B cell (primary cell): ENCODE results near the gene BAAT. TPM values are rescaled to one million over a fixed set of nuclear protein-coding genes. Genes with fewer than 3 reads are reported as not detected.

Source experiments
- ATAC-seq: fragments of 200-7000 bp; cut with Tn5 transposase; one replicate; pipeline ENCODE4 v1.10.0; 2021; ENCODE audit warnings: low read depth, mild to moderate bottlenecking, moderate number of reproducible peaks, moderate library complexity
- CTCF ChIA-PET: fragments of 350-600 bp; sonication (Branson Sonifier 250); formaldehyde crosslinking; loops from one replicate; lab custom pipeline; 2021; ENCODE audit warnings: antibody characterized with exemption, inconsistent platforms; lab: Charles Lee
- POLR2A ChIA-PET: fragments of 350-600 bp; sonication (Branson Sonifier 250); formaldehyde crosslinking; loops from one replicate; lab custom pipeline; 2021; ENCODE audit warnings: antibody characterized with exemption; lab: Charles Lee
- DNase-seq: peaks from one replicate; pipeline ENCODE4 v3.0.0; 2013
- H2AFZ ChIP-seq: 2 replicates; pipeline ENCODE4 v1.6.1; 2012; ENCODE audit warnings: mild to moderate bottlenecking, low read depth, low read length; ENCODE audit not compliant: insufficient read depth, poor library complexity, severe bottlenecking
- H3K27ac ChIP-seq, 2 donors: 1 replicate in 1 of 2; 2 replicates in 1 of 2; pipeline ENCODE4 v1.5.1; 2012 to 2013; ENCODE audit warnings: low read length in 2 of 2, mild to moderate bottlenecking in 2 of 2, moderate library complexity in 1 of 2
- H3K27me3 ChIP-seq, 4 experiments: fragments of 200-600 bp in 1 of 4; sonication (generic) in 1 of 4; replicated peaks in 1 of 4; 1 replicate in 2 of 4; 2 replicates in 2 of 4; pipeline versions ENCODE4 v1.6.1 to v1.7.0; 2013 to 2016; ENCODE audit warnings: low read length in 3 of 4, mild to moderate bottlenecking in 2 of 4, mixed read lengths in 1 of 4, moderate library complexity in 1 of 4; ENCODE audit not compliant: insufficient read depth in 4 of 4, control insufficient read depth in 3 of 4; ENCODE audit errors: control extremely low read depth in 1 of 4
- H3K36me3 ChIP-seq, 2 experiments: replicated peaks in 1 of 2; 1 replicate in 1 of 2; 2 replicates in 1 of 2; pipeline versions ENCODE4 v1.6.1 to v1.7.1; 2013; ENCODE audit warnings: low read length in 1 of 2; ENCODE audit not compliant: insufficient read depth in 2 of 2, control insufficient read depth in 1 of 2; ENCODE audit errors: control extremely low read depth in 1 of 2, extremely low read depth in 1 of 2
- H3K4me1 ChIP-seq, 2 donors: fragments of 200-600 bp in 1 of 2; sonication (generic) in 1 of 2; 1 replicate in 1 of 2; 2 replicates in 1 of 2; pipeline versions ENCODE4 v1.5.1 to v1.6.1; 2013 to 2017; ENCODE audit warnings: low read length in 2 of 2; ENCODE audit not compliant: control insufficient read depth in 2 of 2, insufficient read depth in 2 of 2
- H3K4me2 ChIP-seq: replicated peaks from 2 replicates; pipeline ENCODE3; 2012; ENCODE audit warnings: mild to moderate bottlenecking, low read depth, low read length; ENCODE audit not compliant: poor library complexity, severe bottlenecking
- H3K4me3 ChIP-seq, 5 experiments: fragments of 200-600 bp in 1 of 5; sonication (generic) in 1 of 5; 1 replicate in 3 of 5; 2 replicates in 2 of 5; pipeline versions ENCODE4 v1.5.1 to v1.7.0; 2011 to 2016; ENCODE audit warnings: low read length in 4 of 5, mild to moderate bottlenecking in 4 of 5, low read depth in 2 of 5, control low read depth in 1 of 5, moderate library complexity in 1 of 5; ENCODE audit not compliant: insufficient read depth in 1 of 5; ENCODE audit errors: control extremely low read depth in 1 of 5, extremely low read depth in 1 of 5
- H3K79me2 ChIP-seq: fragments of 200-600 bp; sonication (generic); one replicate; pipeline ENCODE4 v1.6.0; 2016; ENCODE audit warnings: low read length; ENCODE audit not compliant: control insufficient read depth, insufficient read depth
- H3K9ac ChIP-seq: fragments of 200-600 bp; sonication (generic); 2 replicates; pipeline ENCODE4 v1.6.1; 2017; ENCODE audit warnings: mild to moderate bottlenecking, low read length, moderate library complexity
- H3K9me3 ChIP-seq, 3 donors: one replicate each; pipeline versions ENCODE4 v1.6.1 to v1.7.1; 2013; ENCODE audit warnings: low read length in 2 of 3; ENCODE audit not compliant: control insufficient read depth in 2 of 3, insufficient read depth in 1 of 3; ENCODE audit errors: control extremely low read depth in 1 of 3
- H4K20me1 ChIP-seq: 2 replicates; pipeline ENCODE4 v1.6.0; 2012; ENCODE audit warnings: mild to moderate bottlenecking, low read length; ENCODE audit not compliant: insufficient read depth, control insufficient read depth, poor library complexity, severe bottlenecking
- H3K27ac Mint-ChIP-seq: one replicate; pipeline ENCODE4 v1.8.0; 2021; ENCODE audit warnings: mixed read lengths
- H3K27me3 Mint-ChIP-seq: one replicate; pipeline ENCODE4 v1.8.0; 2021; ENCODE audit warnings: mixed read lengths
- H3K4me1 Mint-ChIP-seq: one replicate; pipeline ENCODE4 v1.8.0; 2021; ENCODE audit warnings: mixed read lengths
- H3K4me3 Mint-ChIP-seq: one replicate; pipeline ENCODE4 v1.8.0; 2021; ENCODE audit warnings: mixed read lengths
- H3K9me3 Mint-ChIP-seq: one replicate; pipeline ENCODE4 v1.8.0; 2022; ENCODE audit warnings: mixed read lengths; ENCODE audit not compliant: insufficient read depth
- CTCF ChIP-seq: fragments of 200-600 bp; IDR thresholded peaks from one replicate; pipeline ENCODE4 v1.8.0; 2022; ENCODE audit warnings: antibody characterized with exemption, mild to moderate bottlenecking
- EZH2 ChIP-seq: IDR thresholded peaks from 2 replicates; pipeline ENCODE4 v1.6.1; 2012; ENCODE audit warnings: borderline replicate concordance, low read depth, mild to moderate bottlenecking, moderate library complexity, low read length; ENCODE audit not compliant: insufficient read depth, poor library complexity, severe bottlenecking
- WGBS: methylation state at CpG from one replicate; pipeline ENCODE4 v1.1.5; 2013; ENCODE audit warnings: missing lambda C conversion rate; ENCODE audit not compliant: insufficient coverage; 5-methylcytosine and 5-hydroxymethylcytosine counted together
- intact Hi-C: fragments of 100-400 bp; cut with micrococcal nuclease; formaldehyde crosslinking; loops from one replicate; pipeline ENCODE4 v1.10.0; 2022
- polyA plus RNA-seq: library from polyadenylated mRNA; depleted of rRNA; stranded (reverse); fragments of >200 nt; gene quantifications from 2 replicates; pipeline ENCODE4 v1.2.3, GENCODE V29; 2012
- total RNA-seq, 2 donors: library from RNA; stranded (reverse); fragments of 120-200 nt in 1 of 2; gene quantifications; 1 replicate in 1 of 2; 2 replicates in 1 of 2; pipeline versions ENCODE4 v1.2.3 to v1.2.4, GENCODE V29; 2013 to 2022

BAAT gene
- total and polyA plus RNA-seq, 2 donors (not counting 1 experiment from before 2014, with no cell fraction given) = 0.07 TPM; not detected in 1

- peaks cover 20 to 21% of the 10 kb centered on the region in 2 donors for H3K4me1 ChIP-seq
- no CpG with 5 or more reads among the region's 4 CpGs for WGBS
- peaks cover 3 to 25% of the 10 kb centered on the region in 2 experiments for H3K36me3 ChIP-seq
- no peaks in the 10 kb centered on the region for H4K20me1 ChIP-seq
- Mint-ChIP-seq H3K4me3 (peak overlapping the region; percentile 100), H3K27me3 (no peaks in the 10 kb centered on the region), H3K9me3 (peaks cover 7% of the 10 kb centered on the region), H3K27ac (peak overlapping the region; percentile 99), H3K4me1 (peaks cover 75% of the 10 kb centered on the region)
- intact Hi-C loops = loop anchor here (1.0 to 5.0 kb wide), 3 partner anchors 50 to 1300 kb away; partner anchors contain the start of genes ERP44, INVS and RNF20
- peaks cover 0 to 3% (median 0%) of the 10 kb centered on the region in 3 donors for H3K9me3 ChIP-seq
- peak overlapping the region; percentile 72 to 98 (median 92) for H3K4me3 ChIP-seq
- no peak for ATAC-seq
- H2AFZ ChIP-seq = peak overlapping the region; percentile 96
- CTCF ChIA-PET = interaction anchor here (2.3 kb wide), 1 partner anchor 9 kb away, joined by 10 read pairs; no protein-coding TSS in a partner anchor
- no peak for DNase-seq
- no peaks in the 10 kb centered on the region for H3K27me3 ChIP-seq
- TF ChIP-seq EZH2 = no peak
- no peak for TF ChIP-seq CTCF
- peak overlapping the region; percentile 87 for H3K4me2 ChIP-seq
- H3K79me2 ChIP-seq = peaks cover 89% of the 10 kb centered on the region
- H3K27ac ChIP-seq = peak overlapping the region; percentile 87 to 97
- POLR2A ChIA-PET = no interaction called here
- peak overlapping the region; percentile 99 for H3K9ac ChIP-seq
Measured at GRCh38 chr9:101397746-101398067, 12.9 kb upstream of the BAAT start.

GRCh38 chr9:101394687-101395086, 9.9 kb upstream of the BAAT start:
- Histone ChIP-seq H3K27ac (no peak overlapping the region), H4K20me1 (no peaks in the 10 kb centered on the region), H3K9ac (no peak overlapping the region), H3K4me3 (no peak overlapping the region), H3K79me2 (peaks cover 78% of the 10 kb centered on the region), H2AFZ (no peak overlapping the region), H3K4me1 (peaks cover 11 to 12% of the 10 kb centered on the region in 2 donors), H3K9me3 (peaks cover 0 to 3% (median 0%) of the 10 kb centered on the region in 3 donors), H3K4me2 (no peak overlapping the region), H3K36me3 (peaks cover 2 to 13% of the 10 kb centered on the region in 2 experiments), H3K27me3 (no peaks in the 10 kb centered on the region)
- ChIA-PET POLR2A (no interaction called here), CTCF (interaction anchor here (0.6 kb wide), 1 partner anchor 65 kb away, joined by 4 read pairs; no protein-coding TSS in a partner anchor)
- Mint-ChIP-seq H3K4me1 (peaks cover 64% of the 10 kb centered on the region), H3K9me3 (peaks cover 10% of the 10 kb centered on the region), H3K4me3 (no peak overlapping the region), H3K27me3 (no peaks in the 10 kb centered on the region), H3K27ac (no peak overlapping the region)
- DNase-seq (no peak), ATAC-seq (no peak)
- no CpG with 5 or more reads among the region's 1 CpG for WGBS
- intact Hi-C loops = loop anchor here (5.0 kb wide), 2 partner anchors 53 to 1297 kb away; partner anchors contain the start of genes ERP44 and INVS
- no peak for TF ChIP-seq EZH2
